Adrenal gland (tissue), 12 donors: ENCODE results near the gene MLIP. TPM values are rescaled to one million over a fixed set of nuclear protein-coding genes. Genes with fewer than 3 reads are reported as not detected.

Experiments used
- DNase-seq, 7 donors: peaks; one replicate each; pipeline ENCODE4 v3.0.0-alpha.2; 2019 to 2020
- H3K27ac ChIP-seq, 5 donors: fragments of 200-600 bp; sonication (generic) in 4 of 5; 1 replicate in 3 of 5; 2 replicates in 2 of 5; pipeline versions ENCODE4 v1.5.1 to v1.8.0; 2016 to 2020; ENCODE audit warnings: mild to moderate bottlenecking in 1 of 5
- H3K27me3 ChIP-seq: fragments of 200-600 bp; 2 replicates; pipeline ENCODE4 v1.8.0; 2021
- H3K36me3 ChIP-seq, 2 donors: fragments of 200-600 bp; replicated peaks in 1 of 2; 1 replicate in 1 of 2; 2 replicates in 1 of 2; pipeline versions ENCODE4 v1.5.1 to v1.8.0; 2018 to 2022
- H3K4me1 ChIP-seq, 2 donors: fragments of 200-600 bp; replicated peaks in 1 of 2; 1 replicate in 1 of 2; 2 replicates in 1 of 2; pipeline versions ENCODE4 v1.5.1 to v1.8.0; 2018 to 2021
- H3K4me3 ChIP-seq, 4 donors: fragments of 200-600 bp; sonication (generic) in 3 of 4; one replicate each; pipeline ENCODE4 v1.5.1; 2016 to 2018
- H3K9me3 ChIP-seq, 3 donors: fragments of 200-600 bp; sonication (generic) in 1 of 3; replicated peaks in 1 of 3; 1 replicate in 2 of 3; 2 replicates in 1 of 3; pipeline versions ENCODE4 v1.5.1 to v1.8.0; 2016 to 2021
- CTCF ChIP-seq, 6 experiments: fragments of 450-650 bp in 4 of 6; fragments of 200-600 bp in 2 of 6; sonication (generic) in 1 of 6; IDR thresholded peaks; 1 replicate in 5 of 6; 2 replicates in 1 of 6; pipeline versions ENCODE4 v1.5.1 to v1.8.0; 2016 to 2021; ENCODE audit warnings: antibody characterized with exemption in 6 of 6, mild to moderate bottlenecking in 2 of 6, moderate library complexity in 1 of 6
- POLR2A ChIP-seq, 2 donors: fragments of 450-650 bp; IDR thresholded peaks; one replicate each; pipeline ENCODE4 v1.6.1; 2017; ENCODE audit warnings: antibody characterized with exemption in 2 of 2, mild to moderate bottlenecking in 2 of 2, moderate library complexity in 1 of 2
- WGBS, 4 donors: extraction: QIAGEN DNeasy Blood & Tissue Kit in 2 of 4; methylation state at CpG; one replicate each; pipeline versions ENCODE4 v1.1.5 to v1.1.7; 2013 to 2017; 5-methylcytosine and 5-hydroxymethylcytosine counted together
- intact Hi-C, 2 donors: fragments of 100-400 bp; cut with DNase I; formaldehyde crosslinking; loops; one replicate each; pipeline versions ENCODE4 v1.14.1 to v1.15.0; 2022 to 2023
- polyA plus RNA-seq, 3 donors: library from polyadenylated mRNA; stranded (reverse); fragments of 200-250 nt in 2 of 3; fragments of 350-450 nt in 1 of 3; fragmentation: Illumina TruSeq in 1 of 3; extraction: RNeasy Lipid Tissue Mini Kit (QIAGEN cat#74804) in 1 of 3; gene quantifications; one replicate each; pipeline ENCODE4 v1.2.3, GENCODE V29; 2013 to 2014
- total RNA-seq, 9 donors: library from RNA; depleted of rRNA in 4 of 9; stranded (reverse); fragments of >200 nt in 4 of 9; fragments of 120-200 nt in 1 of 9; fragmentation: NEBNext Ultra II Directional in 1 of 9; extraction: Animal tissue kit (Norgen Biotek cat#: 25700) in 1 of 9; gene quantifications; one replicate each; pipeline versions ENCODE4 v1.1.0 to v1.2.4, GENCODE V29; 2013 to 2023
- donor health status: healthy with polysubstance abuse.
- donor health status: Bipolar disorder and iron deficiency.
- donor health status: DM: yes; HTN: yes; CAD: no.
- donor health status: DM: no; HTN: no; CAD: no.
- donor health status: DM: no; HTN: no; CAD: no.
- donor health status: DM: yes; HTN: yes; CAD: no.

Gene MLIP
- total and polyA plus RNA-seq, 12 donors = 0.88 to 9.6 (median 5.0) TPM

- Histone ChIP-seq H3K9me3 (no peaks in the 10 kb centered on the region), H3K4me1 (peaks cover 6 to 32% of the 10 kb centered on the region in 2 donors), H3K27me3 (no peaks in the 10 kb centered on the region), H3K27ac (no peak overlapping the region), H3K36me3 (no peaks in the 10 kb centered on the region), H3K4me3 (no peak overlapping the region)
- DNase-seq = no peak
- 65 to 83% (median 75%) methylated on average over 2 of the region's 2 CpGs for WGBS, 4 donors
- intact Hi-C loops = no loop called here
- TF ChIP-seq POLR2A (IDR thresholded peaks at IDR 0.05) = no peak
- no peak for TF ChIP-seq CTCF (IDR thresholded peaks at IDR 0.05)
These were observed 23.5 kb upstream of the MLIP start for GRCh38 chr6:54087721-54088120.

GRCh38 chr6:54093326-54093948 is 17.8 kb upstream of the MLIP start:
- DNase-seq = no peak
- WGBS, 4 donors = 76 to 81% (median 80%) methylated on average over 6 of the region's 6 CpGs
- Histone ChIP-seq H3K27ac (no peak overlapping the region), H3K4me1 (no peaks in the 10 kb centered on the region), H3K27me3 (no peaks in the 10 kb centered on the region), H3K4me3 (no peak overlapping the region), H3K9me3 (no peaks in the 10 kb centered on the region), H3K36me3 (no peaks in the 10 kb centered on the region)
- no peak for TF ChIP-seq CTCF (IDR thresholded peaks at IDR 0.05)
- TF ChIP-seq POLR2A (IDR thresholded peaks at IDR 0.05) = no peak
- intact Hi-C loops = no loop called here

- intact Hi-C loops = no loop called here
- no peak for TF ChIP-seq CTCF (IDR thresholded peaks at IDR 0.05)
- no peak for TF ChIP-seq POLR2A (IDR thresholded peaks at IDR 0.05)
- no peak overlapping the region for H3K27ac ChIP-seq
- no peak overlapping the region for H3K4me3 ChIP-seq
- no peaks in the 10 kb centered on the region for H3K4me1 ChIP-seq
- H3K36me3 ChIP-seq = no peaks in the 10 kb centered on the region
- no peaks in the 10 kb centered on the region for H3K27me3 ChIP-seq
- no peaks in the 10 kb centered on the region for H3K9me3 ChIP-seq
- DNase-seq = no peak
These were observed 16.9 kb upstream of the MLIP start for GRCh38 chr6:54094293-54094692.

GRCh38 chr6:54094786-54095185 is 16.5 kb upstream of the MLIP start:
- H3K4me3 ChIP-seq = no peak overlapping the region
- no peak for DNase-seq
- intact Hi-C loops = no loop called here
- H3K36me3 ChIP-seq = no peaks in the 10 kb centered on the region
- WGBS, 4 donors = 83 to 90% (median 90%) methylated on average over 4 of the region's 4 CpGs
- no peak overlapping the region for H3K27ac ChIP-seq
- H3K27me3 ChIP-seq = no peaks in the 10 kb centered on the region
- no peaks in the 10 kb centered on the region for H3K9me3 ChIP-seq
- TF ChIP-seq CTCF (IDR thresholded peaks at IDR 0.05) (no peak), POLR2A (IDR thresholded peaks at IDR 0.05) (no peak)
- no peaks in the 10 kb centered on the region for H3K4me1 ChIP-seq
